ENCODE data around the gene ROGDI. TPM values are rescaled to one million over a fixed set of nuclear protein-coding genes. Genes with fewer than 3 reads are reported as not detected.

Gene ROGDI
- total and polyA plus RNA-seq, 2 donors (not counting 1 experiment from before 2014, with no cell fraction given) = 9.2 to 31.9 TPM

DNA sequence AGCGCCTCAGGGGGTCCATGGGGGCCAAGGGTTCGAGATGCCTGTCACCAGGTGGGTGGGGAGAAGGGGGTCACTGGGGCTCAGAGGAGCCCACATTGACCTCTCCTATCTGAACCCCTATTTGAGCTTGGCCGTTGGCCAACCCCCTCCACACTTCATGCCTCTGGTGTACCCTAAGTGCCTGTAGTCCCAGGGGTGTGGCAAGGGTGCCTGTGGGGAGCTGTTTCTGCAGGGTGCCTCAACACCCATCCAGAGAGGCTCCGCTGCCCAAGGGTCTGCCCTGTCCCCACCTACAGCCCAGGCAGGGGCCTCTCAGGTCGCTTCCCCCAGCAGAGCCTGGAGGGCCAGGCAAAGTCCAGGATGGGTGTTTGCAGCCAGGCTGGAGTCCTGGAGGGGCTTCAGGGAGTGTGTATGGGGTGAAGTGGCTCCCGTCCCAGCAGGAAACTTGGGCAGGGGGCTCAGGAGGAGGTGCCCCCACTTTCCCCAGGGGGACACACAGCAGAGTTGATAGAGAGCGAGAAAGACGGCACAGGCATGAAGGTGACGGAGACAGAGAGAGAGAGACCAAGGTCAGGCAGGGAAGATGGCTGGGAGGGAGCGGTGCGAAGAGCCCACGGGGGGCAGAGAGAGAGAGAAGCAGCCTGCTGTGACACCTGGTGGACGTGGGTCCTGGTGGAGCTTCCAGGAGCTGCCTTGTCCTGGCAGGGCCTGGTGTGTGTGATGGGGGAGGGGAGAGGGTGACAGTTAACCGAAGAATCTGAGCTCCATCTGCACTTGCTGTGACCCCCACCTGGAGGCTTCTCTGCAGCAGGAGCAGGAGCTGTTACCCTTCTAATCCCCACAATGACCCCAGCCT is 14.6 kb downstream of the ROGDI start, which contains the start of gene SEPTIN12:
TSS of gene SEPTIN12 (minus strand) at position 719 of the 856 bp plus-strand sequence. CDS start at position 19, 700 bp downstream.
- Histone ChIP-seq H2AFZ (ENCODE audit: insufficient read depth, low read depth, low read length, poor library complexity, severe bottlenecking) (no peak within 1 kb of the TSS), H3K4me3 (ENCODE audit: control extremely low read depth in 1 of 5, extremely low read depth in 1 of 5, insufficient read depth in 1 of 5, low read depth in 2 of 5, low read length in 4 of 5) (no peak within 1 kb of the TSS), H3K9ac (ENCODE audit: low read length) (no peak within 1 kb of the TSS), H3K27ac (ENCODE audit: low read length in 2 of 2) (no peak within 1 kb of the TSS), H3K4me1 (ENCODE audit: control insufficient read depth in 2 of 2, insufficient read depth in 2 of 2, low read length in 2 of 2) (no peaks in the 10 kb centered on the region), H4K20me1 (ENCODE audit: control insufficient read depth, insufficient read depth, low read length, poor library complexity, severe bottlenecking) (no peaks in the 10 kb centered on the region), H3K79me2 (ENCODE audit: control insufficient read depth, insufficient read depth, low read length) (no peaks in the 10 kb centered on the region), H3K36me3 (replicated peaks in 1 of 2; ENCODE audit: control extremely low read depth in 1 of 2, control insufficient read depth in 1 of 2, extremely low read depth in 1 of 2, insufficient read depth in 2 of 2, low read length in 1 of 2) (no peaks in the 10 kb centered on the region), H3K27me3 (replicated peaks in 1 of 4; ENCODE audit: control extremely low read depth in 1 of 4, control insufficient read depth in 3 of 4, insufficient read depth in 4 of 4, low read length in 3 of 4) (peaks cover 0 to 6% (median 0%) of the 10 kb centered on the region in 4 experiments), H3K4me2 (replicated peaks; ENCODE audit: low read depth, low read length, poor library complexity, severe bottlenecking) (no peak within 1 kb of the TSS), H3K9me3 (ENCODE audit: control extremely low read depth in 1 of 3, control insufficient read depth in 2 of 3, insufficient read depth in 1 of 3, low read length in 2 of 3) (no peaks in the 10 kb centered on the region)
- ChIA-PET CTCF (interaction anchor here (0.6 kb wide), 1 partner anchor 498 kb away, joined by 3 read pairs; no protein-coding TSS in a partner anchor), POLR2A (no interaction called here)
- Mint-ChIP-seq H3K4me1 (no peaks in the 10 kb centered on the region), H3K9me3 (ENCODE audit: insufficient read depth) (no peaks in the 10 kb centered on the region), H3K27ac (no peak within 1 kb of the TSS), H3K27me3 (no peaks in the 10 kb centered on the region), H3K4me3 (no peak within 1 kb of the TSS)
- TF ChIP-seq, protein P1, sequence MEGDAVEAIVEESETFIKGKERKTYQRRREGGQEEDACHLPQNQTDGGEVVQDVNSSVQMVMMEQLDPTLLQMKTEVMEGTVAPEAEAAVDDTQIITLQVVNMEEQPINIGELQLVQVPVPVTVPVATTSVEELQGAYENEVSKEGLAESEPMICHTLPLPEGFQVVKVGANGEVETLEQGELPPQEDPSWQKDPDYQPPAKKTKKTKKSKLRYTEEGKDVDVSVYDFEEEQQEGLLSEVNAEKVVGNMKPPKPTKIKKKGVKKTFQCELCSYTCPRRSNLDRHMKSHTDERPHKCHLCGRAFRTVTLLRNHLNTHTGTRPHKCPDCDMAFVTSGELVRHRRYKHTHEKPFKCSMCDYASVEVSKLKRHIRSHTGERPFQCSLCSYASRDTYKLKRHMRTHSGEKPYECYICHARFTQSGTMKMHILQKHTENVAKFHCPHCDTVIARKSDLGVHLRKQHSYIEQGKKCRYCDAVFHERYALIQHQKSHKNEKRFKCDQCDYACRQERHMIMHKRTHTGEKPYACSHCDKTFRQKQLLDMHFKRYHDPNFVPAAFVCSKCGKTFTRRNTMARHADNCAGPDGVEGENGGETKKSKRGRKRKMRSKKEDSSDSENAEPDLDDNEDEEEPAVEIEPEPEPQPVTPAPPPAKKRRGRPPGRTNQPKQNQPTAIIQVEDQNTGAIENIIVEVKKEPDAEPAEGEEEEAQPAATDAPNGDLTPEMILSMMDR (IDR thresholded peaks at IDR 0.05) = no peak
- TF ChIP-seq EZH2 (IDR thresholded peaks at IDR 0.05; ENCODE audit: borderline replicate concordance, insufficient read depth, low read depth, low read length, poor library complexity, severe bottlenecking) = no peak
- intact Hi-C loops (cut with micrococcal nuclease) = no loop called here
- WGBS (ENCODE audit: insufficient coverage) = 87% methylated on average over 9 of the region's 14 CpGs
- DNase-seq (no peak), ATAC-seq (ENCODE audit: low read depth) (no peak)

DNA sequence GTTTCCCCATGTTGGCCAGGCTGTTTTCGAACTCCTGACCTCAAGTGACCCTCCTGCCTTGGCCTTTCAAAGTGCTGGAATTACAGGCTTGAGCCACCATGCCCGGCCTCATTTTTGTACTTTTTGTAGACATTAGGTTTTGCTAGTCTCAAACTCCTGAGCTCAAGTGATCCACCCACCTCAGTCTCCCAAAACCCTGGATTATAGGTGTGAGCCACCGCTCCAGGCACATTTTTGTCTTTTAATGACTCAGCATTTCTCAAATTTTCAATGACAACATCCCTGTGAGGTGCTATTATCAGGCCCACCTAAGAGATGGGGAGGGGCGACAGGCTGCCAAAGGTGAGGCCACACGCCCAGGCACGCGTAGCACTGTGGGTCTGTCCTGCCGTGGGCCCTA is 15.4 kb downstream of the ROGDI start:
- Mint-ChIP-seq H3K4me1 (peaks cover 1% of the 10 kb centered on the region), H3K9me3 (ENCODE audit: insufficient read depth) (no peaks in the 10 kb centered on the region), H3K27me3 (no peaks in the 10 kb centered on the region), H3K27ac (no peak overlapping the region), H3K4me3 (no peak overlapping the region)
- WGBS (ENCODE audit: insufficient coverage) = 100% methylated on average over 7 of the region's 8 CpGs
- no peak overlapping the region for H3K4me2 ChIP-seq (replicated peaks; ENCODE audit: low read depth, low read length, poor library complexity, severe bottlenecking)
- CTCF ChIA-PET = interaction anchor here (0.6 kb wide), 2 partner anchors 248 to 497 kb away, joined by 3 read pairs; no protein-coding TSS in a partner anchor
- no peak overlapping the region for H3K9ac ChIP-seq (ENCODE audit: low read length)
- H3K27ac ChIP-seq (ENCODE audit: low read length in 2 of 2) = no peak overlapping the region
- intact Hi-C loops (cut with micrococcal nuclease) = no loop called here
- H3K79me2 ChIP-seq (ENCODE audit: control insufficient read depth, insufficient read depth, low read length) = no peaks in the 10 kb centered on the region
- no peaks in the 10 kb centered on the region for H3K36me3 ChIP-seq (replicated peaks in 1 of 2; ENCODE audit: control extremely low read depth in 1 of 2, control insufficient read depth in 1 of 2, extremely low read depth in 1 of 2, insufficient read depth in 2 of 2, low read length in 1 of 2)
- POLR2A ChIA-PET = no interaction called here
- no peak overlapping the region for H2AFZ ChIP-seq (ENCODE audit: insufficient read depth, low read depth, low read length, poor library complexity, severe bottlenecking)
- no peak overlapping the region for H3K4me3 ChIP-seq (ENCODE audit: control extremely low read depth in 1 of 5, extremely low read depth in 1 of 5, insufficient read depth in 1 of 5, low read depth in 2 of 5, low read length in 4 of 5)
- ATAC-seq (ENCODE audit: low read depth) (no peak), DNase-seq (no peak)
- TF ChIP-seq, protein P1 (IDR thresholded peaks at IDR 0.05) = no peak
- H3K4me1 ChIP-seq (ENCODE audit: control insufficient read depth in 2 of 2, insufficient read depth in 2 of 2, low read length in 2 of 2) = no peaks in the 10 kb centered on the region
- H3K9me3 ChIP-seq (ENCODE audit: control extremely low read depth in 1 of 3, control insufficient read depth in 2 of 3, insufficient read depth in 1 of 3, low read length in 2 of 3) = no peaks in the 10 kb centered on the region
- peaks cover 0 to 6% (median 0%) of the 10 kb centered on the region in 4 experiments for H3K27me3 ChIP-seq (replicated peaks in 1 of 4; ENCODE audit: control extremely low read depth in 1 of 4, control insufficient read depth in 3 of 4, insufficient read depth in 4 of 4, low read length in 3 of 4)
- no peaks in the 10 kb centered on the region for H4K20me1 ChIP-seq (ENCODE audit: control insufficient read depth, insufficient read depth, low read length, poor library complexity, severe bottlenecking)
